Left renal cortex interstitium (tissue), 4 donors: ENCODE data around the gene BBX. TPM values are rescaled to one million over a fixed set of nuclear protein-coding genes. Genes with fewer than 3 reads are reported as not detected.

ENCODE experiments used
- DNase-seq, 4 donors: peaks; one replicate each; pipeline ENCODE4 v3.0.0-alpha.2; 2013; ENCODE audit warnings: low read depth in 4 of 4, low spot score in 2 of 4, missing footprints in 1 of 4
- polyA plus RNA-seq, 4 donors: library from polyadenylated mRNA; unstranded; fragments of 120-200 nt; gene quantifications; one replicate each; pipeline ENCODE4 v1.2.1, GENCODE V29; 2013; ENCODE audit not compliant: insufficient read length in 4 of 4

BBX gene
- polyA plus RNA-seq, 4 donors = 51.5 to 72.2 (median 67.6) TPM

DNA sequence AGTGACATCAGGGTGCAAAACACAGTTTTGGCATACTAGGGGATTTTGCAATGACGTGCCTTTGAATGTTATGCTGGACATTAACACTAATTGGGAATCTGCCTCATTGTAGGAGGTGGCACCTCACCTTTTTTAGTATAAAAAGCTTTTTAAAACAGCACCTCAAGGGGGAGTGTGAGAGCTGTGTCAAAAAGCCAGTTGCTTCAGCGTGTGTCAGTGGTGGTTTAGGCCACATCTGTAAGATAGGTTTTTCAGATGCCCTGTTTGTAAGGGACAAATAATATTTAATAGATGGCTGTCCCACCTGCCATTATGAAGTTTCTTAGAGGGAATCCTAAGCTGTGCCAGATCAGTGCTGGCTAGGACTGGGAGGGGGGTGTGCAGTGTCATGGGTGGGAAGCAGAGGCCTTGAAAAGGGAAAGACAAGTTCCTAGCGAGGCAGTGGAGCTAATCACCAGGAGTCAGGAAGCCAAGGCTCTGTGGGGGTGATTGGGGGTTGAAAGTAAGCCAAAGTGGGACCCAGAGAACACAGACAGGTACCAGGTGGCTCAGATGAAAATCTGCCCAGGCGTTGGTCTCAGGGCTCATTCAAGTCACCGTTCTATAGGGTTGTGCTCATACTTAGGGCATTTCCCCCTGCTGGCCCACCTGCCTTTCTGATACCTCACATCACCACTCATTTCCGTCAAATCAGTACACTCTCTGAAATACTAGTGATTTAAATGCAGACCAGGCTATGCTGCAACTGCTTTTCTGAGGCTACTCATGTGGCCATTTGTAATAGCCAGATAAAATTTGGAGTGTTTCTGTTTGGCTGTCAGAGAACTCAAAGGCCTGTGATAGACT is 120.5 kb downstream of the BBX start:
- no peak for DNase-seq

DNA sequence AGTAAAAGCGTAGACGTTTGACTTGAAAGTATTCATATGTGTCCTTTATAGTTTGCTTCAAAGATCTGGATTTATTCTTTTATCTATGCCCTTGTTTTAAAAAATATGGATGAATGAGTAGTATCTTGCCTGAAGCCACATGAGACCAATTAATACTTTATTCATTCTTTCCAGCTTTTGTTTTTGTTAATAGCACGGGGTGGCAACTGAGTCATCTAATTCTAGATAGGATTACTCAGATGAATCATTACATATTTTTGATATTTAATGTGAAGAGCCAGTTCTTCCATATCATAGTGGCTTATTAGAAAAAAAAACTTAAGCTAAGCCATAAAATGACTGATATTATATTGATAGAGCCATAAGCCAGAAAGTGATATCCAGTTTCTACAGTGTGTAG is 121.9 kb downstream of the BBX start:
- no peak for DNase-seq

DNA sequence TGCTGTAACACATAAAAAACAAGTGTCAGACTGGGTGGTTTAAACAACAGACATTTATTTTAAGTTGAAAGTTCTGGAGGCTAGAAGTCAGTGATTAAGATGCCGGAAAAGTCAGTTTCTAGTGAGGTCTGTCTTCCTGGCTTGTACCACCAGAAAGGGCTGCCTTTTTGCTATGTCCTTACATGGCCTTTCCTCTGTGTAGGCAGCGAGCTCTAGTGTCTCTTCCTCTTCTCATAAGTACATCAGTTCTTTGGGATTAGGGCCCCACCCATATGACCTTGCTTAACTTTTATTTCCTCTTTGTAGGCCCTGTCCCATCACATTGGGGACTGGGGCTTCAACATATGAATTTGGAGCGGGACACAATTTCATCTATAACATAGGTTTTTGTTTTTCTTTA is 128.0 kb downstream of the BBX start:
- no peak for DNase-seq

DNA sequence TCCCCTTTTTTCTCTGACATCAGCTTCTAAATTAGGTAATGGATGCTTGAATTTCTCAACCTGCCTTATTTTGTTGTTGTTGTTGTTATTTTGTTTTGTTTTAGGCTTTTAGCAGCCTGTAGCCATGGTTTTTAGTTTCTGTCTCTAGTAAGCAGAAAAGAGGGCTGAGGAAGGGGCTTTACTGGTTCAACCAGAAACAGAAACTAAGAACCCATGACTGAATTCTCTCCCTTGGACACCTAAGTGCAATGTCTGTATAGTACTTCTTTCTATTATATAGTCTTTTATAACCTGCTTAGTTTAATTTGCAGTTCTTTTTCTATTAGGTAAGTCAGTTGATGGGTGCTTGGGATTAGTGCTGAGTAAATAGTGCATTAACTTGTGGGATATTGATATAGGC is 129.0 kb downstream of the BBX start:
- DNase-seq = no peak

DNA sequence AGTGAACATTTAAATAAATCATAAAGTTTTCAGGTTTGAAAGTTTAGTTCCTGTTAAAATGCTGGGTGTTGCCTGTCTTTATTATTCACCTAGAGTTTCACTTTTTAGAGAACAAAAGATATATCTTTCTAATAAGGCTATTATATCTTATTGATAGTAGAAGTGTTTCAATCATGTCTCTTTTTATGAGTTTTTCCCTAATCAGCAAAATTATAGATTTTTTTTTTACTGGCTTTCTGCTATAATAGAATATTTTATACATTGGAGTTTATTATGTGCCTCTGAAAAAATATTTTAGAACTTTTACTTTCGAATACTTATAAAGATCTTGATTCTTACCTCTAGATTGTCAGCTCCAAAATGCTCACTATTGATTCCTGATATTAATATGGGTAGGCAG is 131.5 kb downstream of the BBX start:
- DNase-seq = no peak

DNA sequence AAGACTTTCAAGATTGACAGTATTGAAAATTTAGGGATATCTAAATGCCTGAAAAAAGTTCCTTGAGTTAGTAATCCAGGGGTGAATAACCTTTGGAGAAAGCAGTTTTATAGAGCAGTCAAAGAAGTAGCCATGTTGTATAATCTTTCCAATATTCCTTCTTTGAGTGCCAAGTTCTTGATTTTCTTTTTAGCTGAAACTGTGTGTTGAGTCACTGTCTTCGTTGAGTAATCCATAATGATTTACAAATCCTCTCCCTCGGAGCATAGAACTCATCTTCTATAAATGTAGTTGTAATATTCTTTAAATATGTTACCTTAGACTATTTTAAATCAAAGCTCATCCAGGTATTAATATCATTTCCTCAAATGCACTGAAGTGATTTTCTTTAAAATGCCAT is 135.2 kb downstream of the BBX start:
- DNase-seq = no peak

DNA sequence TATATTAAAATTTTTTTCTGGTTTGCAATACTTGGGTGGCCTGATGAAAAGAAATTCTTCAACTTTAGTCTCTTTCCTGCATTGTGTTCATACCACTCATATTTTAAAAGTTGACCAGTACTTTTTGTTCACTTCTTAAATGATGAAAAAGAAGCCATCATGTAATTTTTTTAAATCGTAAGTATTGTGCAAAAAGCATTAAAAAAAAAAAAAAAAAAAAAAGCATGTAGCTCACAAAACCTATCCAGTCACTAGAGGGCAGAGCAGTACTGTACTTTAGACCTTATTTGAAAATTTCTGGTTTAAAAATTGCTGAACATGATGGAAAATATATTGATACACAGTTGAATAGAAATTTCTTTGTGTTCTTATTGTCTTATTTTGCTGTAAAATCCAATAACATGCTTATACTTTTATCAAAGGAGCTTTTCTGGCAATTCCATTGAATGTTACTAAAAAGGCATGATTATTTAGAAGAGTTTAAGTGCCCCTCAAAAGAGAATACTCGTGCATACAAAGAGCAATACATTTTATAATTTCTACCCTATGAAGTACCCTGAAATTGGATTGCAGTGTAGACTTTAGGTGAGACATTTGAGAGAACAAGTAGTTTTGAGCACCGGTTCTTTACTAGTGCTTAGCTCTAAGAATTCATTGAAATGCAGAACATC is 137.7 kb downstream of the BBX start:
- DNase-seq = no peak

DNA sequence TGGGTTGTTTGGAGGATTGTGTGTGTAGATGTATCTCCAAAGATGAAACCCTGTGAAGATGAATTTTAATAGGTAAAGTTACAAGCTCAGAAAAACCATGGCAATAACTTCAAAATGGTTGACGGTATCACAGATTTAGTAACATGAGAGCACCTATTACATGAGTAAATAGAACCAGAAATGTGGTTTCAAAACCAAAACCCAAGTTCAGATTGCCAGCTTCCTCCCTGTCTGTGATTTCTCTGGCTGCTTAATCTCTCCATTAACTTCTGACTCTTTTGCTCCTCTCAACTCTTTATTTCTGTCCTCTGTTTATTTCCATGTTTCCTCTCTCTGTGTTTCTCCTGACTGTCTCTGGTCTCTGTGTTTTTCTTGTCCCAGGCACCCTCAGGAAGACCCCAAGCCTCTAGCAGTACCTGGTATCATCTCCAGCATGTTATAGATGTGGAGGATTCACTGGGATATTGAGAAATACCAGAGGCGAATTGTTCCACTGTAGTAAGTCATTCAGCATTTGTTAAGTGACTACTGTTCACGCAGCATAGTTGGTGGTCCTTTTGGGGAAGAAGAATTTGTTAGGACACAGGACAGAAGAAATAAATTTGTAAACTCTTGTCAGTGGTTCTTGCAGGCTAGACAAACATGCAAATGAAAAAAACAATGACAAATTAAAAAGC is 138.8 kb downstream of the BBX start:
- no peak for DNase-seq

DNA sequence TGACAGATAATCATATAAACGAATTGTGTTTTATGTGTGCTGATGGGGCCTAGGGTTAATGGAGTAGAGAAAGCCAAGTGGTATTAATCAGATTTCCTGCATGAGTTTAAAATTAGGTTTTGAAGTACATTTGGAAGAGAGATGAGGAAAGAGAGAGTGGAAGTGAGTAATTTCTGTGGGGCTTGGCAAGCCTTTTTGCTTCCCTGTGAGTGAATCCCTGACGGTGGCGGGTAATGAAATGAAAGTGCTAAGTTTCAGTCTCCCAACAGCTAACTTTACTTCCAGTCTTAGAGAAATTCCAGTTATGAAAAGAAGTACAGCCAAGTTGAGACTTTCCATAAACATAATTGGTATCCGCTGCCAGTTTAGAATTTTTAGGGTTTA is 139.4 kb downstream of the BBX start:
- DNase-seq = no peak

DNA sequence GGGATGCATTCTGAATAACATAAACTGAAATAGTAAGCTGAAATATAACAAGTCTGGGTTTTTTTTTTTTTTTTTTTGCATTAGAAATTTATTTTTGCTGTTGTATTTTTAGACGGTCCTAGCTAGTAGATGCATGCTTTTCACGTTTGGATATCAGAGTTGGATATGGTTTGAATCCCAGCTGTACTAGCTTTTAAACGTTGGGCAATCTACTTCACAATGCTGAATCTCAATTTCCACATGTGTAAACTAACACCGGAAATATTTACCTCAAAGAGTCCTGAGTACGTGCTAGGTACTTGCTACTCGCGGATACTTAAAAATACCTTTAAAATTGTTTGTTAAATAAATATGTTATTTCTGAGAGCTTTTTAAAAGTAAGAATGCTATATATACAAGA is 139.8 kb downstream of the BBX start:
- no peak for DNase-seq

DNA sequence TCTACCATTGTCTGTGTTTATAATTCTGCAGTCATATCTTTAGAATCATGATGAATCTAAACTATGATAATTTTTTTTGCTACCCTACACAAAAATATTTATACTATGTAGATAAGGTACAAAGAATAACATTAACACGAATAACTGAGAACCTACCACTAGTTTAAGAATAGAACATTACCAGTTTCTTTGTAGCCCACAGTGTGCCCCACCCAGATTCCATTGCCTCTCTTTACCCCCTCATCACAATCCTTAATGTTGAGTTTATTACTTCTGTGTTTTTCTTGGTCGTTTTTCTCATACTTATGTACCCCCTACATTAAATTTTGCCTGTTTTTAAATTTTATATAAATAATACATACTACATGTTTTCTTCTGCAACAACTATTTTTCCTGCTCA is 140.5 kb downstream of the BBX start:
- DNase-seq = no peak

DNA sequence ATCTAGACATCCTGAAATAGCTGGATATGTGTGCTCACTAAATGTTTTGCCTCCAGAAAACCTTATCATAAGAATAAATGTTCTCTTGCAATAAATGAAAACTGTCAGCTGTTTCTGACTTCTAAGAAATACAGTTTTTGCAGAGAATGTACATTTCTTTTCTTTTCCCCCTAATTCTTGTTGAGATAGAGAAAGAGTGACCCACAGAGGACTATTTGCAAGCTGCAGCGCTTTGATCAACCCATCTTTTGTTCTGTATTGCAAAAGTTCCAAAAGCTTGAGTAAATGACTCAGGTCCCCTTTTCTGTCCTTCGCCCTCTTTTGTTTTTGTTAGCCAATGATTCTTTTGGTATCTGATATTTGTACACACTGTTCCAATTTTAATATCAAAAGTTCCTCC is 141.9 kb downstream of the BBX start:
- DNase-seq = no peak

DNA sequence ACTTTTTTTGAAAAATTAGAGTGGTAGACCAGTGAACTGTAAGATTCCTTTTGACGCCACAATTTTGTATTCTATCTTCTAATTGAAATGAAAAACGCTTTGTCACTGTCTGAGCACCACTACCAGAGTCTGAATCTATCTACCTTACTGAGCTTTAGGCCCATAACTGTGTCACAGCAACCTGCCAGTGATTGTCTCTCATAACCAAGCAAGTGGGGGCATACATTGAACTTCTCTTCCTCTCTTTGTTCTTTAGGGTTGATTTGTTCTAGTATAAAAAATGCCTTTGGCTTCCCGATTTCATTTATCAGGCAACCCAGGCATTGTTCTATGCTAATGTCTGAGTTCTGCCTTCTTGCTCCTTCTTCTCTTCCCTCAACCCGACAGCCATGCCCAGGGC is 142.6 kb downstream of the BBX start:
- no peak for DNase-seq

DNA sequence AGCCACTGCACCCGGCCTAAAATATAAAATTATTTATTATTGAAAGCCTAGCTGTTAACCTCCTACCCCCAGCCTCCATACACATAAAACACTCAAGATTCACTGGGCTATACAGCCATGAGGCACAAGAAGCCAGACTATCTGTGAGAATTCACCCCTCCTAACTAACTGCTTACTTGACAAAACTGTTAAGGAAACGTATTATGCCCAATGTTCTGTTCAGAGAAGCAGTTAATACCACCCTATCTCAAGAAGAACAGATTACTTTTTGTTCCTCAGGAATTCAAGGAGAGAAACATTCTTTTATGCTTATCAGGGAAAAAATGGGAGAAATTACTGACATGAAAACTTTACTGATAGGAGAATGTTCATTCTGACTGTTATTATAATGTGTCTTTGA is 144.1 kb downstream of the BBX start:
- no peak for DNase-seq

DNA sequence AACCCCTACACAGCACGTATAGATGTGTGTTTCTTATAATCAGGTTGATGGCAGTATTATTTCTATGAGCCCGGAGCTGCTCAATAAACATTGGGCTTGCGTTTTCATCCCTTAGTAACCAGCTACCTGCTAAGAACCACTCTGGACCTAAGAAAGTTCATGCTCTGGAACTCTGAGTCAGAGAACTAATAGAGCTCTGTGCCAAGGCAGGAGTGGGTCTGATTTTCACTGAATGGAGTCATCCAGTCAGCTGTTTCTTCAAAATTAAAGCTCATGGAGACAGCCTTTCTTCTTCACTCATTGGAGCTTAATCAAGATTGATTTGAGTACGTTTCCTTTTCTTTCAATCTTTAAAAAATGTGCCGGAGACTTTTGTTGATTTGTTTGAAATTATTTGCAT is 145.7 kb downstream of the BBX start:
- DNase-seq = no peak

DNA sequence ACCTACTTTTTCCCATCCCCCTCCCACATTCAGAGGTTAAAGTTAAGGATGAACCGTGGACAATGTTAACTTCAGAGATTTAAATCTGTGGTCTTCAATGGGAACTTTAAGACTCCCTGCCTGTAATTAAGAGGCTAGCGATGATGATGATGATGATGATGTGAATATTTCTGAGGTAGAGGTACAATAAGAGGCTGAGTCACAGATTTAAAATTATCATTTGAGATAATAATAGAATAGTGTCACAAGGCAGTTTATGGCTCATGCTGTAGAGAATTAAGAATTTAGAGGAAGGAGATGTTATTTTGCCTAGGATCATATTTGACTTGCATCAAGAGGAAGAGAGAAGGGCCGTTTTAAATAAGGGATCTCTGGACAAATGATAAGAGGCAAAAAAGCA is 146.2 kb downstream of the BBX start:
- no peak for DNase-seq

DNA sequence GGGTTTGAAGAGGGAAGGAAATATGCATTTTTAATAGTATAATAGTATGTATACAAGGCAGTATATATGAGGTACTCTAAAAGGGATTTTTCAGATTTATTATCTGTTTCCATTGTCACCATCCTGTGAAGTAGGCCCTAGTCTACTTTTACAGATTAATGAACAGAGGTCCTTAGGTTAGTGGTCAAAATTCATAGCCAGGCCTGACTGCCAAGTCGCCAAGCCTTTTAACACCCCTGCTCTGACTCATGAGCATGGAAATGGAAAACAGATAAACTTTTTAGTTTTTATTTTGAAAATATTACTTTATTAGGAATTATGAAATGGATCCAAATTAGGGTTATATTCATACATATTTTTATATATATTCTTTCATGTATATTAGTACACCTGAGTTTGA is 146.9 kb downstream of the BBX start:
- DNase-seq = no peak

DNA sequence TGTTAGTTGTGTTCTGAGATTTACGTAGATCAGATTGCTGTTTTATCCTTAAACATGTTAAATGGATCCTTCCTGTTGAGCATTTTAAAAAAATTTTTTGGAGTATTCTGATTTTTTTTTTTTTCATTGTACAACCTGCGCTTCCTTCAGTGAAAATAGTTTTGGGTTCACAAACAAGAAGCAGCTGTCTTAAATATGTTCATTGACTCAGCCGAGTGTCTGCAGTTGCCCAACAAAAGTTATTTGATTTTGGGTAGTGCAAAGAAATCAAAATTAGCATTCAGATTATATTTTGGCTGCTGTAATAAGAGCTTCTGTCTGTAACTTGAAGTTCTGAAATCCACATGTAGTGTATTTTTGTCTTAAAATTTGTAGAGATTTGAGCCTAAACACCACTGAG is 148.2 kb downstream of the BBX start:
- DNase-seq = no peak

DNA sequence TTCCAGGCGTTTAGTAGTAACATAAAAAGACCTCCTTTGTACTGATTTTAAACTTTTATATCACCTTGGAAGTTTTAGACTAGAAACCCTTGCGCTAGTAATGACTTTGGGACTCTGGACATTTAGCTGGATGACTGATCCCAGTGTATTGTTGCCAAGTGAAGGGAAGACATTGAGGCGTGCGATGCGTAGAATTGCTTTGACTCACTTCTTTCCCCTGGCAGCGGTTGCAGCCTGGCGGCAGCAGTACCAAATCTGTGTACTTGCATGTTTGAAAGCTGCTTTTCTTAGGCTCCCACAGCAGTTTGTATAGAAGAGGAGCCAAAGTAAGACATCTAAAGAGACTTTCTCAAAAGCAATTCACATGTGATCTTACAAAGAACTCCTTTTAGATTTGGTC is 151.6 kb downstream of the BBX start:
- no peak for DNase-seq

DNA sequence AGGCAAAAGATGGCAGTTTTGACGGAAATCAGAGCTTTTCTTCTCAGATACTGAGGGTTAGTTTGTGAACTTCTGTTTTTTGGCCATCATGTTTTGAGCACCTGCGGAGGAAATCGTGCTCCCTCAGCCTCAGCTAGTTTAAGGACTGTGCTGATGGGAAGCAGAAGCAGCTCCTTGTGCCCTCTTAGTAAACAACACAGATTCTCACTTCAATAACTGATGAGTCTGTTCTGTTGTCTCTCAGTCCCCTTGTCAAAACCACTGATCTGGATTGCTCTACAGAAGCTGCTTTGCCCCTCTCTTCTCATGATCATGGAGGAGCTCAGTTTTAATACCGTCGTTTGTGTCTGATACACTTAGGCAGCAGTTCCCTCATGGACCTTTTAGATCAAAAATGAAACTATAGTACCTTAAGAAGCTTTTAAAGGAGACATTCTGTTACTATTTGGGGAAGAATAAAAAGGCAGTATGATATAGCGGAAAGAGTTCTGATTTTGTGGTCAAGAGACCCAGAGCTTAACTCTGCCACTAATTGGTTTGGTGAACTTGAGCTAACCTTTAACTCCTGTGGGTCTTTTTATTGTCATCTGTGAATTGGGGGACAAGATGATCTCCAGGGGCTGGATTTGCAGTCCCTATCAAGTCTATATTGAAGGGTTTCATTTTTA is 152.6 kb downstream of the BBX start:
- no peak for DNase-seq
